ENCODE measurements around the gene OGFOD2. TPM values are rescaled to one million over a fixed set of nuclear protein-coding genes. Genes with fewer than 3 reads are reported as not detected.

OGFOD2 gene
- total RNA-seq, 4 donors from 2014 or later = 4.6 to 17.7 (median 5.7) TPM

- TF ChIP-seq CTCF (IDR thresholded peaks at IDR 0.05; ENCODE audit: low read depth) = no peak
These were observed 6.9 kb upstream of the OGFOD2 start for GRCh38 chr12:122968104-122968503.

GRCh38 chr12:122969676-122970075 is 5.4 kb upstream of the OGFOD2 start:
- TF ChIP-seq CTCF (IDR thresholded peaks at IDR 0.05; ENCODE audit: low read depth) = no peak

GRCh38 chr12:122974274-122974891 is 661 bp upstream of the OGFOD2 start:
- TF ChIP-seq CTCF (IDR thresholded peaks at IDR 0.05; ENCODE audit: low read depth) = no peak

- TF ChIP-seq CTCF (IDR thresholded peaks at IDR 0.05; ENCODE audit: low read depth) = no peak
These were observed 975 bp downstream of the OGFOD2 start for GRCh38 chr12:122975790-122976647.

- TF ChIP-seq CTCF (IDR thresholded peaks at IDR 0.05; ENCODE audit: low read depth) = no peak
These were observed 1.6 kb downstream of the OGFOD2 start for GRCh38 chr12:122976648-122976975.

GRCh38 chr12:122977153-122977552 is 2.1 kb downstream of the OGFOD2 start:
- no peak for TF ChIP-seq CTCF (IDR thresholded peaks at IDR 0.05; ENCODE audit: low read depth)

GRCh38 chr12:122977655-122978392 is 2.8 kb downstream of the OGFOD2 start:
- no peak for TF ChIP-seq CTCF (IDR thresholded peaks at IDR 0.05; ENCODE audit: low read depth)

Data from subcutaneous adipose tissue (tissue), 4 donors.